ENCODE results near the gene MSL3. TPM values are rescaled to one million over a fixed set of nuclear protein-coding genes. Genes with fewer than 3 reads are reported as not detected.
A peak's percentile ranks its signal among the peaks of the same experiment; 100 is the strongest.

The MSL3 gene
- total RNA-seq, 8 experiments from 2014 or later, result 13.5 to 27.3 (median 19.4) TPM

DNA sequence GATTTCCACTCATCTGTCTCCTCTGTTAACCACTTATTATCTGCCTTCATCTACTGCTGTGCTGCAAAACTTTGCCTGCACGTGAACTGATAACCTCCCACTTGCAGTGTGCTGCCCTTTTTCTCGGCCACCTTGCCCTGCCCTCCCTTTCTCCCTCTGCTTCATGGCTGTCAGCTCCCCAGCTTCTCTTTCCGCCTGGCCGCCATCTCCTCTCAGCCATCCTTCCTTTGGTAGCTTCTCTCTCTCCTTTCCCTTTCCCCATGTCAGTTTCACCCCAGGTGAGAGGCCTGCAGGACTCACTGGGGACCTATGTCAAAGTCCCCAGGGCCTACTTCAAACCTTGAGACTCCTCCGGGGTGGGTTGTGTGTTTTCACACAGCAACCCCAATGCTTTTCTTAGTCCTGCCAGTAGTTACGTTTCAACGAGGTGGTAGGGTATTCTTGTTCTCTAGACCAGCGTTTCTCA lies 6.6 kb downstream of the MSL3 start:
- in situ Hi-C loops (cut with MboI; ENCODE audit: low pct_unique_long_range_greater_than_20kb in 2 of 9, low sequenced_read_pairs in 9 of 9, unreplicated experiment in 9 of 9), result loop anchor here in 7 of 9 experiments (25.0 kb wide), 2 partner anchors 227 to 627 kb away; no protein-coding TSS in a partner anchor
- Histone ChIP-seq H3K4me3 (no peak overlapping the region), H3K27ac (no peak overlapping the region), H3K4me1 (replicated peaks in 1 of 2) (no peaks in the 10 kb centered on the region)
- ATAC-seq (replicated peaks in 6 of 8), result no peak
- 28 to 100% (median 87%) methylated on average over 1 to 6 of the region's 8 CpGs; no CpG with 5 or more reads in 5 of the 10 experiments for WGBS, 10 experiments

DNA sequence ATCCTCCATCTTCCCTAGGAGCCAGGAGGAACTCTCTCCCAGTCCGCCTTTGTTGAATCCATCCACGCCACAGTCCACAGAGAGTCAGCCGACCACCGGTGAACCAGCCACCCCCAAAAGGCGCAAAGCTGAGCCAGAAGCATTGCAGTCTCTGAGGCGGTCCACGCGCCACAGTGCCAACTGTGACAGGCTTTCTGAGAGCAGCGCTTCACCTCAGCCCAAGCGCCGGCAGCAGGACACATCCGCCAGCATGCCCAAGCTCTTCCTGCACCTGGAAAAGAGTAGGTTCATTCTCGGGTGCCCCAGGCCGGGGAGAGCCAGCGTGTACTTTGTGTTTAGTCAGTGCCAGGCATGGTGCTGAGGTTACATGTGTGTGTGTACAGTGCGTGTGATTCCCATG lies 7.4 kb downstream of the MSL3 start:
- ATAC-seq (replicated peaks in 6 of 8), result no peak
- Histone ChIP-seq H3K4me3 (no peak overlapping the region), H3K4me1 (replicated peaks in 1 of 2) (no peaks in the 10 kb centered on the region), H3K27ac (no peak overlapping the region)
- WGBS, 10 experiments, result 89 to 93% methylated on average over 3 to 8 of the region's 16 CpGs; no CpG with 5 or more reads in 8 of the 10 experiments
- in situ Hi-C loops (cut with MboI; ENCODE audit: low pct_unique_long_range_greater_than_20kb in 2 of 9, low sequenced_read_pairs in 9 of 9, unreplicated experiment in 9 of 9), result loop anchor here in 7 of 9 experiments (25.0 kb wide), 2 partner anchors 228 to 628 kb away; no protein-coding TSS in a partner anchor

DNA sequence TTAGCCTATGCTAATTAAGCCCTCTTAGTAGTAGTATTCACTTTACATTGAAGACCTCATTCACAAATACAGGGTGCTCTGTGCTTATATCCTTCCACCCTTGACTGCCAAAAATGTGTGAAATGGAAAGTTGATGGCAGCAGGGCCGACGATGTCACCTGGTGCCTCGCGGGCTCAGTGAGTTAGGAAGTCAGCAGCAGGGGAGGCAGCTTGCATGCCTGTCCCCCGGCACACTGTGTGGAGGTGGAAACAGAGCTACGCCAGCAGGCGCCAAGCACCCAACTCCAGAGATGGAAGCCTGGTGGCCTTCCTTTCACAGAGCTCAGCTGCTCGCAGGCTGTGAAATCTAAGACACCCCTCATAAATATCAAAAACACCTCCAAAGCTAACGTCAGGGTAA lies 8.4 kb downstream of the MSL3 start:
- H3K4me1 ChIP-seq (replicated peaks in 1 of 2), result no peaks in the 10 kb centered on the region
- H3K27ac ChIP-seq, result no peak overlapping the region
- no peak for ATAC-seq (replicated peaks in 6 of 8)
- no peak overlapping the region for H3K4me3 ChIP-seq
- 33 to 100% (median 100%) methylated on average over 1 to 8 of the region's 9 CpGs; no CpG with 5 or more reads in 5 of the 10 experiments for WGBS, 10 experiments
- in situ Hi-C loops (cut with MboI; ENCODE audit: low pct_unique_long_range_greater_than_20kb in 2 of 9, low sequenced_read_pairs in 9 of 9, unreplicated experiment in 9 of 9), result loop anchor here in 7 of 9 experiments (25.0 kb wide), 2 partner anchors 229 to 629 kb away; no protein-coding TSS in a partner anchor

DNA sequence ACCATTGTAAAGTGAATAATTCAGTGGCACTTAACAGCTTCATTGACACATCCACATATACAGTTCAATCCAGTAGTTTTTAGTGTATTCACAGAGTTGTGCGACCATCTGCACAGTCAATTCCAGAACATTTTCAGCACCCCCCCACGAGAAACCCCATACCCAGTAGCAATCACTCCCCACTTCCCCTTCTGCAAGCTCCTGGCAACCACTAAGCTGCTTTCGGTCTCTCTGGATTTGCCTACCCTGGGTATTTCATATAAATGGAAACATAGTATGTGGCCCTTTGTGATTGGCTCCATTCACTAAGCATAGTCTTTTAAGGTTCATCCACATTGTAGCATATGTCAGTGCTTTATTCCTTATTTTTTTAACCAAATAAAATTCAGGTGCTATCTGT lies 10.0 kb downstream of the MSL3 start:
- no peak for ATAC-seq (replicated peaks in 6 of 8)
- Histone ChIP-seq H3K27ac (no peak overlapping the region), H3K4me3 (no peak overlapping the region), H3K4me1 (replicated peaks in 1 of 2) (no peaks in the 10 kb centered on the region)
- in situ Hi-C loops (cut with MboI; ENCODE audit: low pct_unique_long_range_greater_than_20kb in 2 of 9, low sequenced_read_pairs in 9 of 9, unreplicated experiment in 9 of 9), result loop anchor here in 7 of 9 experiments (25.0 kb wide), 2 partner anchors 231 to 631 kb away; no protein-coding TSS in a partner anchor
- WGBS, 10 experiments, result 63 to 100% (median 76%) methylated on average over 1 to 3 of the region's 3 CpGs; no CpG with 5 or more reads in 6 of the 10 experiments

DNA sequence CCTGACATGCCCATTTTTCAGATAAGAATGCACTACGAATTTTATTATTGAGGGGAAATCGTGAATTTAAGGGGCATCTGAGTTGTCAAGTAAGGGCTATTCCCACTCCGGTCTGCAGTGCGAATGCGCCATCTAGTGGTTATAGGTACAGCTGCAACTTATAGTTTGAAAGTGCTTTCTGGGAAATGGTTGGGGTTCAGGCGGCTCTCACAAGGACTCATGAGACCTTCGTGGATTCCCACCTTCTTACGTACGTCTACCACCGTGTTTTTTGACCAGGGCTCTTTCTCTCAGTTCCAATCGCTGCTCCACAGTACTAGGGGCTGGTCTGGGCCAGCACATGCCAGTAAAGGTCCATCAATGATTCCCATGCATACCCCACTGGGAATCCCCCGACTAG lies 12.3 kb downstream of the MSL3 start:
- 0 to 18% (median 10%) methylated on average over 1 to 10 of the region's 12 CpGs; no CpG with 5 or more reads in 5 of the 10 experiments for WGBS, 10 experiments
- peak; percentile 35 to 81 (median 51) for ATAC-seq (replicated peaks in 6 of 8)
- no peak overlapping the region for H3K4me3 ChIP-seq
- in situ Hi-C loops (cut with MboI; ENCODE audit: low pct_unique_long_range_greater_than_20kb in 2 of 9, low sequenced_read_pairs in 9 of 9, unreplicated experiment in 9 of 9), result loop anchor here in 7 of 9 experiments (25.0 kb wide), 2 partner anchors 233 to 633 kb away; no protein-coding TSS in a partner anchor
- H3K27ac ChIP-seq, result no peak overlapping the region
- H3K4me1 ChIP-seq (replicated peaks in 1 of 2), result no peaks in the 10 kb centered on the region

DNA sequence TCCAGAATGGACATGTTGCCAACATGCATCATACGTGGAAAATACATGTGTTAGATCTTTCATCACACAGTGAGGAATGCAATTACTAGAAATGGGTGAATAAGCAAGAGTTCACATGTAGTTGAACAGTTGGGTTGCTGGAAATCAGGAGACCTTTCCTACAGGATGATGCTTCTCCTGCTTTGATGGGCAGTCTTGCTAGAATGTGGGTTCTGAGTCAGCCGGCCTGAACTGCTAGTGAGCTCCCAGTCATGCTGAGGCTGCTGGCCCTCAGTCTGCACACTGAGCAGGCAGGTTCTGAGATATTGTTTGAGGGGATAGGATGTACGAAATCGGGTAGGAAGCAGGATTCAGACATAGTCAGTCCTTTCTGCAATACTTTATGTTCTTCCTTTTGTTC lies 20.2 kb downstream of the MSL3 start:
- 88% methylated on average over 1 of the region's 4 CpGs; no CpG with 5 or more reads in 9 of the 10 experiments for whole genome bisulfite sequencing, 10 experiments
- in situ Hi-C loops (cut with MboI; ENCODE audit: low pct_unique_long_range_greater_than_20kb in 2 of 9, low sequenced_read_pairs in 9 of 9, unreplicated experiment in 9 of 9), result no loop called here
- Histone ChIP-seq H3K4me1 (replicated peaks in 1 of 2) (no peaks in the 10 kb centered on the region), H3K4me3 (no peak overlapping the region), H3K27ac (no peak overlapping the region)
- ATAC-seq (replicated peaks in 6 of 8), result peak in 1 of 8 experiments; percentile 58

DNA sequence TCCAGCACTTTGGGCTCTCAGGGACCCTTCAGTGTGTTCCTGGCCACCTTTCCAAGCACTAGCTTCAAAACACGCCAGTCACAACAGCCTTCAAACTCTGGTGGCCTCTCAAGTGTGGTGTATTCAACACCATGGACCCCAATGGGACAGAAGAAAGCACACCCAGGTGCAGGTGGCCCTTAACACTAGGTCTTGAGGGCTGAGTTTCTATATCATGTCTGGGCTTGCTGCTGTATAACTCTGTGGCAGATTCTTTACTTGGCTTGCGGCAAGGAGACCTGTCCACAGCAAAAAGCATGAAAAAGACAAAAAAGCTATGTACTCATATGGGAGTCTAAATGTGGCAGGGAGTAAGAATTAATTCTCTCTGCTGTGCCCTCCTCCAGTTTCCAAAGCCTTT lies 23.1 kb downstream of the MSL3 start:
- 100% methylated on average over 1 to 2 of the region's 2 CpGs; no CpG with 5 or more reads in 8 of the 10 experiments for WGBS, 10 experiments
- no peak for ATAC-seq (replicated peaks in 6 of 8)
- Histone ChIP-seq H3K4me1 (replicated peaks in 1 of 2) (no peaks in the 10 kb centered on the region), H3K4me3 (no peak overlapping the region), H3K27ac (no peak overlapping the region)
- in situ Hi-C loops (cut with MboI; ENCODE audit: low pct_unique_long_range_greater_than_20kb in 2 of 9, low sequenced_read_pairs in 9 of 9, unreplicated experiment in 9 of 9), result no loop called here

DNA sequence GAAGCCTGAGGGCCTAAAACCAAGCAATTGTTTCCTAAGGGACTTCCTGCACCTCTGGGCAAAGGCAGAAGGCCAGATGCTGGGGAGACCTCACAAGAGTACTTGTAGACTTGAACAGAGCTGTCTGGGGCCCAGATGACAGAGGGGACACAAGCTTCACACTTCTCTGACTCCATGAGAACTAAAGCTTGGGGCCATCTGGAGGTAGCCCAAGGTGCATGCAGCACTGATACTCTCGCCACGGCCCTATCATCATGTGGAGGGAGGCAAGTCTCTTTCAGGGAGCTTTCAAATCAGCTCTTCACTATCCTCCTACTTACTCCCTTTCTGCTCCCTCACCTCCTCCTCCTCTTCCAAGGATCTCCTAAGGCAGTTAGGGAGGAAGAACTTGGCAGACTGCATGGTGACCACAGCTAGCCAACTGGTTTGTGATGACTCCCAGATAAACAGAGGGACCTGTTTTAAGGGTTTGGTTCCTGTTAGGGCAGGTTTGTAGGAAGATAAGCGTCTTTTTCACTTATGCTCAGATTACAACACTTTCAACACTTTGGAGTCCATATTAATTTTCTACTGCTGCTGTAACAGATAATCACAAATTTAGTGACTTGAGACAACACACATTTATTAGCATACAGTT lies 23.8 kb downstream of the MSL3 start:
- Histone ChIP-seq H3K4me3 (no peak overlapping the region), H3K4me1 (replicated peaks in 1 of 2) (no peaks in the 10 kb centered on the region)
- 60 to 70% methylated on average over 1 to 3 of the region's 3 CpGs; no CpG with 5 or more reads in 8 of the 10 experiments for WGBS, 10 experiments

DNA sequence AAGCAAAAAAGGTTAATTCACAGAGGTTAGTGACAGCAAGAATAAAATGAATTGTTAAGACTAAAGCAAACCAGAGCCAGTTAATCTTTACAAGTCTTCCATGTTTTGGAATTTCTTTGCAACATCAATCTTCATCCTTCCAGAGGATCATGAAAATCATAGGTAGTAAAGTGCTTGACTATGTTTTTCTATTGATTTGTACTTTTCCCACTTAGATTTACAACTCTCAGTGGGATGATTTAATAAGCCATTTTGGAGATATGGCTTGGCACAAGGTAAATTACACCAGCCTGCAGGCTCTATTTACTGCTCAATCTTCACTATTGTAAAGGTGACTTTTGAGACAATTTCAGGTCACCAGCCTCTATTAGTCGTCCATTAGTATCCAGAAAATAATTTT lies 26.5 kb downstream of the MSL3 start:
- Histone ChIP-seq H3K4me3 (no peak overlapping the region), H3K27ac (no peak overlapping the region), H3K4me1 (replicated peaks in 1 of 2) (no peaks in the 10 kb centered on the region)
- no peak for ATAC-seq (replicated peaks in 6 of 8)
- in situ Hi-C loops (cut with MboI; ENCODE audit: low pct_unique_long_range_greater_than_20kb in 2 of 9, low sequenced_read_pairs in 9 of 9, unreplicated experiment in 9 of 9), result no loop called here
- 14 to 67% (median 29%) methylated on average over 1 of the region's 1 CpG; no CpG with 5 or more reads in 6 of the 10 experiments for WGBS, 10 experiments

More for the DNA sequence above, 23.8 kb downstream of the MSL3 start:
- in situ Hi-C loops (cut with MboI; ENCODE audit: low pct_unique_long_range_greater_than_20kb in 2 of 9, low sequenced_read_pairs in 9 of 9, unreplicated experiment in 9 of 9), result no loop called here
- ATAC-seq (replicated peaks in 6 of 8), result no peak
- H3K27ac ChIP-seq, result no peak overlapping the region

DNA sequence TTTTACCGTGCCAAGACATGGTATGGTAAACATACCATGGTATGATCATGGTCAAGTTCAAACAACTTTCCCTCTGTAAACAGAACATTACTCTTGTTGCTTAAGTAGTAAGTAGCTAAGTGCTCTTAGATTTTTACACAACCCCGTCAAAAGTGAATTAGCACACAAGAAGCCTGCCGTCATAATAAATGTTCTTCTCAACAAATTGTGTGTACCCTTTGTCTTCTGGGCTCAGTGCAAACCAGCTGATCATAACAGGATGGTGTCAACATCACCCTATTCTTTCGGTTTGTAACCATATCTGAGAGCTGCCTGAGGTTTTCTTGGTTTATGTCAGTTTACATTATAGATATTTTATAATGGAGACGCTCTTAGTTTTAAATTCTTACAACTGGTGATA lies 28.8 kb downstream of the MSL3 start:
- 26 to 82% (median 59%) methylated on average over 2 to 5 of the region's 5 CpGs; no CpG with 5 or more reads in 6 of the 10 experiments for WGBS, 10 experiments
- in situ Hi-C loops (cut with MboI; ENCODE audit: low pct_unique_long_range_greater_than_20kb in 2 of 9, low sequenced_read_pairs in 9 of 9, unreplicated experiment in 9 of 9), result no loop called here
- ATAC-seq (replicated peaks in 6 of 8), result no peak
- Histone ChIP-seq H3K4me3 (no peak overlapping the region), H3K27ac (no peak overlapping the region), H3K4me1 (replicated peaks in 1 of 2) (no peaks in the 10 kb centered on the region)

DNA sequence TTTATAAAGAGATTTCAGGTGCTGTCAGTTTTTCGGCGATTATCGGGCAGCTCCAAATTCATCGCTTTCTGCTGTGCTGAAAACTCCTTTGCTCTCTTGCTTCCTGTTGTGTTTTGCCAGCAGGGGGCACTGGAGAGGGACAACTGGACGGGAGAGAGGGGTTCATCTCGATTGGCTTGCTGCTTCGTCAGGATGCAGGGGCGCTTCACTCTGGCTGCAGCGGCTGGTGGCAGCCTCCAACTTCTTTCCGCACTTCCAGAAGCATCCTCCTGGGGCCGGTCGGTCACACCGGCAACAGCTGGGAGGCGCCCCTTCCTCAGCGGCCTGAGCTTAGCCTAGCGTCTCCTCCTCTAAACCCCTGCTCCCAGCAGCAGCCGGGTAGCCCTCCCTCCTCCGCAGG lies 29.5 kb downstream of the MSL3 start:
- Histone ChIP-seq H3K4me1 (replicated peaks in 1 of 2) (no peaks in the 10 kb centered on the region), H3K27ac (no peak overlapping the region), H3K4me3 (no peak overlapping the region)
- 36 to 48% methylated on average over 3 to 6 of the region's 18 CpGs; no CpG with 5 or more reads in 8 of the 10 experiments for WGBS, 10 experiments
- ATAC-seq (replicated peaks in 6 of 8), result peak in 5 of 8 experiments; percentile 36 to 82 (median 71)
- in situ Hi-C loops (cut with MboI; ENCODE audit: low pct_unique_long_range_greater_than_20kb in 2 of 9, low sequenced_read_pairs in 9 of 9, unreplicated experiment in 9 of 9), result no loop called here

DNA sequence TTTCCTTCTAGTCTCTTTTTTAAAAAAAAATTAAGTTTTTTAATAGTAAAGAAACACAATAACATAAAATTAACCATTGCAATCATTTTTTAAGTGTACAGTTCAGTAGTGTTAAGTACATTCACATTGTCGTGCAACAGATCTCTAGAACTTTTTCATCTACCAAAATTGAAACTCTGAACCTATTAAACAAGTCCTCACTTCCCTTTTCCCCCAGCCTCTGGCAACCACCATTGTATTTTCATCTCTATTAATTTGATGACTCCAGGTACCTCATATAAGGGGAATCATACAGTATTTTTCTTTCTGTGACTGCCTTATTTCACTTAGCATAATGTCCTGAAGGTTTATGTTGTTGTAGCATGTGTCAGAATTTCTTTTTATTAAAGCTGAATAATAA lies 31.8 kb downstream of the MSL3 start:
- H3K27ac ChIP-seq, result no peak overlapping the region
- 38 to 100% (median 83%) methylated on average over 1 of the region's 1 CpG; no CpG with 5 or more reads in 6 of the 10 experiments for WGBS, 10 experiments
- ATAC-seq (replicated peaks in 6 of 8), result no peak
- H3K4me3 ChIP-seq, result no peak overlapping the region
- in situ Hi-C loops (cut with MboI; ENCODE audit: low pct_unique_long_range_greater_than_20kb in 2 of 9, low sequenced_read_pairs in 9 of 9, unreplicated experiment in 9 of 9), result no loop called here
- no peaks in the 10 kb centered on the region for H3K4me1 ChIP-seq (replicated peaks in 1 of 2)

DNA sequence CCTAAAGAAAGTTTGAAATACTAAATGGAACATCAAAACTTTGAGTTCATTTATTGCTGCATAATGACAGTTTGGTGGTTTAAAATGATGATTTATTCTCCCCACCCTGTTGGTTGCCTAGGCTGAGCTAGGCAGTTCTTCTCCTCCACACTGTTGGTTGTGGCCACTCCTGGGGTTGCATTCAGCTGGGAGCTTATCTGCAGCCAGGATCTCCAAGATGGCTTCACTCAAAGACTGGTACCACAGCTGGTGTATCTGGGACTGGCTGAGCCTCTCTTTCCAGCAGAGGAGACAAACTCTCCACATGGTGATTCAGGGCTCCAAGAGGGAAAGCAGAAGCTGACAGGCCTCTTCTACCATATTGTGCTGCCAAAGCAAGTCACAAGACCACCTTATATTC lies 33.1 kb downstream of the MSL3 start:
- Histone ChIP-seq H3K4me3 (no peak overlapping the region), H3K27ac (no peak overlapping the region), H3K4me1 (replicated peaks in 1 of 2) (no peaks in the 10 kb centered on the region)
- in situ Hi-C loops (cut with MboI; ENCODE audit: low pct_unique_long_range_greater_than_20kb in 2 of 9, low sequenced_read_pairs in 9 of 9, unreplicated experiment in 9 of 9), result no loop called here
- peak in 1 of 8 experiments; percentile 33 for ATAC-seq (replicated peaks in 6 of 8)
